ENCODE results near the gene CHST9.
"Not testable (repeated sequence)": the region's sequence is repeated elsewhere in the genome, so short reads cannot be mapped to it uniquely, and the experiment has no call there.

The CHST9 gene

GRCh38 chr18:27110319-27110718 is 74.8 kb downstream of the CHST9 start:
- CTCF ChIA-PET = no interaction called here
- POLR2A ChIA-PET (ENCODE audit: low non-redundant PET) = no interaction called here
- DNase-seq (ENCODE audit: low spot score) = no peak
- TF ChIP-seq, protein P1, sequence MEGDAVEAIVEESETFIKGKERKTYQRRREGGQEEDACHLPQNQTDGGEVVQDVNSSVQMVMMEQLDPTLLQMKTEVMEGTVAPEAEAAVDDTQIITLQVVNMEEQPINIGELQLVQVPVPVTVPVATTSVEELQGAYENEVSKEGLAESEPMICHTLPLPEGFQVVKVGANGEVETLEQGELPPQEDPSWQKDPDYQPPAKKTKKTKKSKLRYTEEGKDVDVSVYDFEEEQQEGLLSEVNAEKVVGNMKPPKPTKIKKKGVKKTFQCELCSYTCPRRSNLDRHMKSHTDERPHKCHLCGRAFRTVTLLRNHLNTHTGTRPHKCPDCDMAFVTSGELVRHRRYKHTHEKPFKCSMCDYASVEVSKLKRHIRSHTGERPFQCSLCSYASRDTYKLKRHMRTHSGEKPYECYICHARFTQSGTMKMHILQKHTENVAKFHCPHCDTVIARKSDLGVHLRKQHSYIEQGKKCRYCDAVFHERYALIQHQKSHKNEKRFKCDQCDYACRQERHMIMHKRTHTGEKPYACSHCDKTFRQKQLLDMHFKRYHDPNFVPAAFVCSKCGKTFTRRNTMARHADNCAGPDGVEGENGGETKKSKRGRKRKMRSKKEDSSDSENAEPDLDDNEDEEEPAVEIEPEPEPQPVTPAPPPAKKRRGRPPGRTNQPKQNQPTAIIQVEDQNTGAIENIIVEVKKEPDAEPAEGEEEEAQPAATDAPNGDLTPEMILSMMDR (conservative IDR thresholded peaks at IDR 0.05; ENCODE audit: low read depth) = no peak
- H3K27ac ChIP-seq = no peak overlapping the region

DNA sequence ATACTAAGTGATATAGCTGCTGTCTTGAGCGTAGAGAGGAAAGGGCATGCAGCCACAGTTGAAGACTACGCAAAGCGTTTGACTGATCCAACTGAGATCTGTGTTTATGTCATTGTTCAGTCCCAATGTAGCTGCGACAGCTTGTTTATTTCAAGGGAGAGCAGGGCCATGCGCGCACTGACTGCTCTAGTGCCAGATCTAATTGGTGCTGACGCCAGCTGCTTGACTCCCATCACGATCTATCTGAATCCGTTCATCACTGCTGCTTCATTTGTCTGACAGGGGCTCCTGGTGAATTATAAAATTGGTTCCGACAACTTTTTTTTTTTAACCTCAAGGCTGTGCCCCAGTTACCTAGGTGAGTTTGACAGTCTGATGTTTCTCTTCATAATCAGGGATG is 75.7 kb downstream of the CHST9 start:
- ChIA-PET POLR2A (ENCODE audit: low non-redundant PET) (interaction anchor here (0.7 kb wide), 1 partner anchor 529 kb away, joined by 3 read pairs; no protein-coding TSS in a partner anchor), CTCF (no interaction called here)
- DNase-seq (ENCODE audit: low spot score) = no peak
- H3K27ac ChIP-seq = no peak overlapping the region
- TF ChIP-seq, protein P1 (conservative IDR thresholded peaks at IDR 0.05; ENCODE audit: low read depth) = no peak

GRCh38 chr18:27108842-27109241 is 76.3 kb downstream of the CHST9 start:
- CTCF ChIA-PET = interaction anchor here (0.6 kb wide), 1 partner anchor 41 kb away, joined by 4 read pairs; no protein-coding TSS in a partner anchor

GRCh38 chr18:27104743-27105142 is 80.4 kb downstream of the CHST9 start:
- CTCF ChIA-PET = no interaction called here
- POLR2A ChIA-PET (ENCODE audit: low non-redundant PET) = no interaction called here
- H3K27ac ChIP-seq = no peak overlapping the region
- DNase-seq (ENCODE audit: low spot score) = no peak
- TF ChIP-seq, protein P1 (conservative IDR thresholded peaks at IDR 0.05; ENCODE audit: low read depth) = no peak

More at GRCh38 chr18:27108842-27109241, 76.3 kb downstream of the CHST9 start:
- no peak for DNase-seq (ENCODE audit: low spot score)
- TF ChIP-seq, protein P1 (conservative IDR thresholded peaks at IDR 0.05; ENCODE audit: low read depth) = no peak
- POLR2A ChIA-PET (ENCODE audit: low non-redundant PET) = no interaction called here
- H3K27ac ChIP-seq = no peak overlapping the region

GRCh38 chr18:27094621-27095020 is 90.5 kb downstream of the CHST9 start:
- TF ChIP-seq, protein P1 (conservative IDR thresholded peaks at IDR 0.05; ENCODE audit: low read depth) = no peak
- ChIA-PET POLR2A (ENCODE audit: low non-redundant PET) (no interaction called here), CTCF (no interaction called here)
- no peak overlapping the region for H3K27ac ChIP-seq
- no peak for DNase-seq (ENCODE audit: low spot score)

- H3K27ac ChIP-seq; DNase-seq (ENCODE audit: low spot score); POLR2A ChIA-PET (ENCODE audit: low non-redundant PET): not testable (repeated sequence)
- CTCF ChIA-PET = interaction anchor here (0.6 kb wide), 1 partner anchor 990 kb away, joined by 3 read pairs; no protein-coding TSS in a partner anchor
Measured at GRCh38 chr18:27093290-27093689, 91.8 kb downstream of the CHST9 start.

DNA sequence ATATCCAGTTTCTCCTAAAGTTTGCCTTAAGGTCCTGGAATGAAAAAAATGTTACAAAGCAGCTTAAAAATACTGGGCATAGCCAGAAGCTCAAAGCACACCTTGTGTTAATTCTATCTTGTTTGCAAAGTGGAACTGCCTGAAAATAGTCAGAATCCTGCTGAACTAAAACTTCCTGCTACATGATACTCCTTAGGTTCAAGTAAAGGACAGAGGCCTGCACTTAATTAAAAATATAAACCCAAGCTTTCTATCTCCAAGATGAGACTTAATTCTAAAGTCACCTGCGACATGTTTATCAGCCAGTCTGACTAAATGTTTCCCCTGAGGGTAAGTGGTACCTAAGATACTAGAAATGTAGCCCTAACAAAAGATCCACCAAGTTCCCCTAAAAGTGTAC is 103.4 kb downstream of the CHST9 start:
- H3K27ac ChIP-seq = no peak overlapping the region
- CTCF ChIA-PET = no interaction called here
- DNase-seq (ENCODE audit: low spot score) = no peak
- TF ChIP-seq, protein P1 (conservative IDR thresholded peaks at IDR 0.05; ENCODE audit: low read depth) = no peak
- POLR2A ChIA-PET (ENCODE audit: low non-redundant PET) = no interaction called here

Measured in RWPE1 (cell line).